H1 (cell line): ENCODE results near the gene GALNT17. TPM values are rescaled to one million over a fixed set of nuclear protein-coding genes. Genes with fewer than 3 reads are reported as not detected.

Experiments used
- CTCF ChIA-PET: fragments of 300-600 bp; sonication (Branson Sonifier 250); formaldehyde crosslinking; loops from one replicate; lab custom pipeline; 2021; ENCODE audit not compliant: partially characterized antibody; lab: Charles Lee
- POLR2A ChIA-PET: fragments of 300-600 bp; sonication (Branson Sonifier 250); formaldehyde crosslinking; loops from one replicate; lab custom pipeline; 2021; ENCODE audit warnings: inconsistent platforms; ENCODE audit not compliant: partially characterized antibody; lab: Charles Lee
- DNase-seq, 2 experiments: peaks; one replicate each; pipeline versions ENCODE4 v3.0.0 to v3.0.0-alpha.2; 2010 to 2022; ENCODE audit warnings: low spot score in 2 of 2, low read depth in 1 of 2, mixed read lengths in 1 of 2
- FAIRE-seq: peaks from 2 replicates; lab custom pipeline; 2011; peaks lifted over from hg19 to GRCh38; lab: Jason Lieb, UNC
- H2AFZ ChIP-seq: 2 replicates; pipeline ENCODE4 v1.8.1; 2012; ENCODE audit warnings: low read length, inconsistent platforms
- H2AK5ac ChIP-seq: 2 replicates; pipeline ENCODE4 v1.6.1; 2013; ENCODE audit warnings: low read depth, low read length
- H2BK120ac ChIP-seq: replicated peaks from 2 replicates; pipeline ENCODE3; 2013; ENCODE audit warnings: low read depth, low read length, inconsistent platforms
- H2BK12ac ChIP-seq: 2 replicates; pipeline ENCODE4 v1.6.1; 2013; ENCODE audit warnings: low read depth, low read length
- H2BK15ac ChIP-seq: 2 replicates; pipeline ENCODE4 v1.6.1; 2013; ENCODE audit warnings: low read length
- H2BK20ac ChIP-seq: 2 replicates; pipeline ENCODE4 v1.6.1; 2013; ENCODE audit warnings: low read length
- H2BK5ac ChIP-seq: 2 replicates; pipeline ENCODE4 v1.6.1; 2013; ENCODE audit warnings: low read depth, low read length
- H3K14ac ChIP-seq: 2 replicates; pipeline ENCODE4 v1.6.1; 2013; ENCODE audit warnings: inconsistent platforms; ENCODE audit not compliant: insufficient read length
- H3K18ac ChIP-seq: 2 replicates; pipeline ENCODE4 v1.6.1; 2013; ENCODE audit warnings: low read length; ENCODE audit errors: extremely low read depth
- H3K23ac ChIP-seq: 2 replicates; pipeline ENCODE4 v1.6.1; 2013; ENCODE audit warnings: inconsistent platforms; ENCODE audit not compliant: insufficient read length
- H3K23me2 ChIP-seq: 2 replicates; pipeline ENCODE4 v1.6.1; 2013; ENCODE audit warnings: low read depth, low read length
- H3K27ac ChIP-seq: 2 replicates; pipeline ENCODE4 v1.6.1; 2011; ENCODE audit warnings: low read depth, low read length, inconsistent platforms
- H3K27me3 ChIP-seq, 4 experiments: replicated peaks in 1 of 4; 1 replicate in 1 of 4; 2 replicates in 3 of 4; pipeline versions ENCODE4 v1.6.1 to v1.8.1; 2011 to 2013; ENCODE audit warnings: low read length in 3 of 4, mild to moderate bottlenecking in 3 of 4, inconsistent platforms in 2 of 4, mixed read lengths in 2 of 4, moderate library complexity in 1 of 4; ENCODE audit not compliant: control insufficient read depth in 3 of 4, insufficient read depth in 3 of 4; ENCODE audit errors: extremely low read depth in 1 of 4
- H3K36me3 ChIP-seq, 4 experiments: 2 replicates each; pipeline versions ENCODE4 v1.6.1 to v1.8.1; 2011 to 2013; ENCODE audit warnings: mild to moderate bottlenecking in 4 of 4, low read length in 3 of 4, moderate library complexity in 2 of 4, control low read depth in 1 of 4, inconsistent platforms in 1 of 4; ENCODE audit not compliant: insufficient read depth in 4 of 4, control insufficient read depth in 2 of 4
- H3K4ac ChIP-seq: replicated peaks from 2 replicates; pipeline ENCODE3; 2013; ENCODE audit warnings: low read length, low read depth, mixed read lengths, inconsistent platforms; ENCODE audit not compliant: insufficient read length
- H3K4me1 ChIP-seq, 4 experiments: replicated peaks in 1 of 4; 1 replicate in 1 of 4; 2 replicates in 3 of 4; pipeline versions ENCODE4 v1.6.1 to v1.8.1; 2011 to 2013; ENCODE audit warnings: low read length in 3 of 4, inconsistent platforms in 2 of 4, mixed read lengths in 1 of 4; ENCODE audit not compliant: insufficient read depth in 4 of 4, control insufficient read depth in 3 of 4
- H3K4me2 ChIP-seq, 2 experiments: 2 replicates each; pipeline versions ENCODE4 v1.6.1 to v1.8.1; 2011 to 2013; ENCODE audit warnings: low read depth in 2 of 2, low read length in 2 of 2, control low read depth in 1 of 2, inconsistent platforms in 1 of 2, mild to moderate bottlenecking in 1 of 2; ENCODE audit not compliant: insufficient read depth in 1 of 2
- H3K4me3 ChIP-seq, 4 experiments: fragments of 200-600, 300-600 bp in 1 of 4; sonication (generic), shearing (Covaris generic), sonication (Bioruptor Twin) in 1 of 4; 2 replicates each; pipeline versions ENCODE4 v1.5.1 to v1.8.1; 2011 to 2016; ENCODE audit warnings: low read length in 4 of 4, low read depth in 3 of 4, control low read depth in 2 of 4, inconsistent platforms in 2 of 4, mild to moderate bottlenecking in 2 of 4, mixed read lengths in 1 of 4, moderate library complexity in 1 of 4; ENCODE audit not compliant: insufficient read depth in 2 of 4; ENCODE audit errors: extremely low read depth in 1 of 4
- H3K56ac ChIP-seq: replicated peaks from 2 replicates; pipeline ENCODE3; 2013; ENCODE audit warnings: low read depth, mild to moderate bottlenecking, mixed read lengths, low read length, inconsistent platforms; ENCODE audit not compliant: insufficient read length
- H3K79me1 ChIP-seq: 2 replicates; pipeline ENCODE4 v1.6.1; 2013; ENCODE audit warnings: low read depth, low read length, control low read depth
- H3K79me2 ChIP-seq, 2 experiments: 2 replicates each; pipeline versions ENCODE4 v1.6.1 to v1.8.1; 2012 to 2013; ENCODE audit warnings: low read length in 2 of 2, mild to moderate bottlenecking in 2 of 2, inconsistent platforms in 1 of 2; ENCODE audit not compliant: insufficient read depth in 2 of 2, control insufficient read depth in 1 of 2
- H3K9ac ChIP-seq, 4 experiments: replicated peaks in 1 of 4; 1 replicate in 1 of 4; 2 replicates in 3 of 4; pipeline versions ENCODE4 v1.6.1 to v1.8.1; 2011 to 2013; ENCODE audit warnings: low read depth in 3 of 4, low read length in 3 of 4, control low read depth in 2 of 4, mild to moderate bottlenecking in 2 of 4, moderate library complexity in 2 of 4, inconsistent platforms in 1 of 4; ENCODE audit errors: extremely low read depth in 1 of 4
- H3K9me3 ChIP-seq, 2 experiments: 2 replicates each; pipeline versions ENCODE4 v1.6.1 to v1.8.1; 2012 to 2013; ENCODE audit warnings: mild to moderate bottlenecking in 2 of 2, moderate library complexity in 2 of 2, control low read depth in 1 of 2, inconsistent platforms in 1 of 2, low read depth in 1 of 2, low read length in 1 of 2, mixed read lengths in 1 of 2; ENCODE audit not compliant: insufficient read depth in 2 of 2
- H4K20me1 ChIP-seq, 2 experiments: replicated peaks in 1 of 2; 2 replicates each; pipeline versions ENCODE3 to v1.8.1; 2011 to 2013; ENCODE audit warnings: inconsistent platforms in 2 of 2, low read length in 2 of 2, mild to moderate bottlenecking in 1 of 2; ENCODE audit not compliant: insufficient read depth in 2 of 2, control insufficient read depth in 1 of 2
- H4K5ac ChIP-seq: 2 replicates; pipeline ENCODE4 v1.6.1; 2013; ENCODE audit warnings: low read length, low read depth, mixed read lengths, inconsistent platforms; ENCODE audit not compliant: insufficient read length
- H4K8ac ChIP-seq: 2 replicates; pipeline ENCODE4 v1.8.0; 2013; ENCODE audit warnings: mild to moderate bottlenecking, moderate library complexity, low read length, inconsistent platforms; ENCODE audit not compliant: insufficient read depth; ENCODE audit errors: extremely low read depth
- H4K91ac ChIP-seq: replicated peaks from 2 replicates; pipeline ENCODE3; 2013; ENCODE audit warnings: low read length, mixed read lengths, inconsistent platforms; ENCODE audit not compliant: insufficient read length
- BCL11A ChIP-seq, 2 experiments: IDR thresholded peaks; one replicate each; pipeline ENCODE4 v1.6.1; 2011; ENCODE audit warnings: low read depth in 2 of 2, low read length in 2 of 2, mild to moderate bottlenecking in 2 of 2
- CBX5 ChIP-seq: fragments of 300-800, 300-1000 bp; sonication (generic); IDR thresholded peaks from 2 replicates; pipeline ENCODE4 v1.7.1; 2016; ENCODE audit warnings: antibody characterized with exemption, low read length, low read depth
- EGR1 ChIP-seq: IDR thresholded peaks from 2 replicates; pipeline ENCODE4 v1.6.1; 2011; ENCODE audit warnings: low read depth, low read length, borderline replicate concordance
- GABPA ChIP-seq: IDR thresholded peaks from 2 replicates; pipeline ENCODE4 v1.6.1; 2011; ENCODE audit warnings: mild to moderate bottlenecking, low read length, moderate library complexity, borderline replicate concordance; ENCODE audit not compliant: insufficient read depth
- NANOG ChIP-seq: IDR thresholded peaks from 2 replicates; pipeline ENCODE4 v1.6.1; 2011; ENCODE audit warnings: low read length, low read depth, mild to moderate bottlenecking, inconsistent platforms; ENCODE audit not compliant: insufficient read depth, poor library complexity, severe bottlenecking
- NRF1 ChIP-seq: IDR thresholded peaks from 2 replicates; pipeline ENCODE4 v1.6.1; 2011; ENCODE audit warnings: mild to moderate bottlenecking, low read depth, low read length, improper control_type of control experiment
- RFX5 ChIP-seq: IDR thresholded peaks from 2 replicates; pipeline ENCODE4 v1.6.1; 2011; ENCODE audit warnings: low read depth, low read length, improper control_type of control experiment, borderline replicate concordance
- SP1 ChIP-seq: IDR thresholded peaks from 2 replicates; pipeline ENCODE4 v1.6.1; 2011; ENCODE audit warnings: low read depth, low read length
- YY1 ChIP-seq: IDR thresholded peaks from 2 replicates; pipeline ENCODE4 v1.6.1; 2011; ENCODE audit warnings: low read depth, mild to moderate bottlenecking, low read length
- WGBS, 2 experiments: shearing (Covaris generic) in 1 of 2; methylation state at CpG; one replicate each; pipeline versions ENCODE4 v1.1.6 to v1.1.7; 2013 to 2015; ENCODE audit warnings: low lambda C conversion rate in 2 of 2, mixed read lengths in 2 of 2, inconsistent platforms in 1 of 2, low coverage in 1 of 2, missing lambda C conversion rate in 1 of 2; ENCODE audit not compliant: insufficient replicate concordance in 2 of 2, insufficient coverage in 1 of 2, insufficient read length in 1 of 2; ENCODE audit errors: extremely low coverage in 1 of 2, missing lambda C conversion rate in 1 of 2; 5-methylcytosine and 5-hydroxymethylcytosine counted together
- polyA plus RNA-seq, 7 experiments: library from polyadenylated mRNA; depleted of rRNA in 3 of 7; stranded (reverse) in 5 of 7; unstranded in 2 of 7; fragments of >200 nt in 5 of 7; fragments of 200-250 nt in 2 of 7; gene quantifications; 1 replicate in 5 of 7; 2 replicates in 1 of 7; 4 replicates in 1 of 7; pipeline versions ENCODE4 v1.2.1 to v1.2.3, GENCODE V29; 2011 to 2013; ENCODE audit warnings: missing spikeins in 2 of 7, mixed read lengths in 2 of 7
- total RNA-seq: library from RNA; stranded (reverse); fragmentation: NEBNext Ultra II Directional; extraction: Animal tissue kit (Norgen Biotek cat#: 25700); gene quantifications from 2 replicates; pipeline ENCODE4 v1.2.1, GENCODE V29; 2021

Gene GALNT17
- total and polyA plus RNA-seq, 2 of the 8 experiments (the other 6 are each of a cell fraction or from before 2014, with no cell fraction given) = 37.7 to 47.0 TPM

- H3K18ac ChIP-seq = no peak overlapping the region
- no peak overlapping the region for H2BK12ac ChIP-seq
- H3K4me3 ChIP-seq = no peak overlapping the region
- 92% methylated on average over 6 of the region's 6 CpGs; no CpG with 5 or more reads in 1 of the 2 experiments for WGBS, 2 experiments
- no peak overlapping the region for H2BK20ac ChIP-seq
- H3K23me2 ChIP-seq = no peaks in the 10 kb centered on the region
- no peak overlapping the region for H4K91ac ChIP-seq
- no peak overlapping the region for H2AFZ ChIP-seq
- no peak overlapping the region for H2BK120ac ChIP-seq
- H3K9me3 ChIP-seq = peaks cover 4 to 7% of the 10 kb centered on the region in 2 experiments; a peak in 2 of 4 replicates
- no peak overlapping the region for H4K8ac ChIP-seq
- H3K9ac ChIP-seq = no peak overlapping the region
- no peak overlapping the region for H2BK5ac ChIP-seq
- POLR2A ChIA-PET = interaction anchor here (1.0 kb wide), 1 partner anchor 136 kb away, joined by 3 read pairs; no protein-coding TSS in a partner anchor
- no peak overlapping the region for H3K27ac ChIP-seq
- H3K27me3 ChIP-seq = no peaks in the 10 kb centered on the region
- H3K4ac ChIP-seq = no peak overlapping the region
- CTCF ChIA-PET = interaction anchor here (1.5 kb wide), 1 partner anchor 188 kb away, joined by 3 read pairs; no protein-coding TSS in a partner anchor
- H4K20me1 ChIP-seq = no peaks in the 10 kb centered on the region
- TF ChIP-seq NRF1 (no peak), CBX5 (no peak), NANOG (no peak), RFX5 (no peak), SP1 (no peak), BCL11A (IDR thresholded peaks at IDR 0.05; ENCODE audit: low read depth in 2 of 2, low read length in 2 of 2) (no peak), GABPA (no peak), EGR1 (no peak), YY1 (no peak)
- no peak overlapping the region for H2AK5ac ChIP-seq
- H4K5ac ChIP-seq = no peak overlapping the region
- H3K23ac ChIP-seq = no peak overlapping the region
- H2BK15ac ChIP-seq = no peak overlapping the region
- H3K36me3 ChIP-seq = peaks cover 0 to 4% (median 0%) of the 10 kb centered on the region in 4 experiments; a peak in 1 of 8 replicates
- no peaks in the 10 kb centered on the region for H3K79me2 ChIP-seq
- FAIRE-seq = no peak
- no peak overlapping the region for H3K14ac ChIP-seq
- no peak overlapping the region for H3K4me2 ChIP-seq
- H3K79me1 ChIP-seq = no peaks in the 10 kb centered on the region
- H3K56ac ChIP-seq = no peak overlapping the region
- H3K4me1 ChIP-seq = no peaks in the 10 kb centered on the region
- DNase-seq = no peak
Observed at GRCh38 chr7:71547426-71547825, 415.5 kb downstream of the GALNT17 start.
